Heart left ventricle (tissue), 16 donors: ENCODE measurements around the gene RND1. TPM values are rescaled to one million over a fixed set of nuclear protein-coding genes. Genes with fewer than 3 reads are reported as not detected.
"Not testable (repeated sequence)": the region's sequence is repeated elsewhere in the genome, so short reads cannot be mapped to it uniquely, and the experiment has no call there.

Source experiments
- ATAC-seq, 4 donors: fragments of 200-7000 bp; cut with Tn5 transposase; one replicate each; pipeline ENCODE4 v1.9.1; 2020 to 2022; ENCODE audit warnings: moderate library complexity in 4 of 4, mild to moderate bottlenecking in 3 of 4, moderate number of reproducible peaks in 1 of 4
- DNase-seq, 5 donors: peaks; one replicate each; pipeline ENCODE4 v3.0.0-alpha.2; 2020
- H3K27ac ChIP-seq, 12 donors: fragments of 200-600 bp; sonication (generic) in 4 of 12; one replicate each; pipeline versions ENCODE4 v1.5.0 to v1.8.0; 2016 to 2022; ENCODE audit warnings: mild to moderate bottlenecking in 2 of 12
- H3K27me3 ChIP-seq, 9 donors: fragments of 200-600 bp; sonication (generic) in 2 of 9; one replicate each; pipeline versions ENCODE4 v1.5.1 to v1.8.0; 2016 to 2022; ENCODE audit warnings: mild to moderate bottlenecking in 3 of 9
- H3K36me3 ChIP-seq, 9 donors: fragments of 200-600 bp; sonication (generic) in 2 of 9; one replicate each; pipeline versions ENCODE4 v1.5.0 to v1.8.0; 2018 to 2022; ENCODE audit warnings: mild to moderate bottlenecking in 2 of 9
- H3K4me1 ChIP-seq, 12 donors: fragments of 200-600 bp; sonication (generic) in 4 of 12; one replicate each; pipeline versions ENCODE4 v1.5.0 to v1.8.0; 2016 to 2022; ENCODE audit warnings: mild to moderate bottlenecking in 3 of 12
- H3K4me3 ChIP-seq, 12 donors: fragments of 200-600 bp; sonication (generic) in 4 of 12; one replicate each; pipeline versions ENCODE4 v1.5.0 to v1.8.0; 2017 to 2022; ENCODE audit warnings: mild to moderate bottlenecking in 9 of 12, moderate library complexity in 4 of 12
- H3K9me3 ChIP-seq, 12 donors: fragments of 200-600 bp; sonication (generic) in 4 of 12; one replicate each; pipeline versions ENCODE4 v1.5.0 to v1.8.0; 2016 to 2022; ENCODE audit warnings: mild to moderate bottlenecking in 1 of 12
- POLR2A ChIP-seq, 2 donors: fragments of 450-650 bp; IDR thresholded peaks; one replicate each; pipeline ENCODE4 v1.6.1; 2017; ENCODE audit warnings: antibody characterized with exemption in 2 of 2, mild to moderate bottlenecking in 2 of 2, moderate library complexity in 2 of 2
- WGBS, 4 donors: extraction: QIAGEN DNeasy Blood & Tissue Kit in 2 of 4; methylation state at CpG; one replicate each; pipeline versions ENCODE4 v1.1.5 to v1.1.7; 2013 to 2018; 5-methylcytosine and 5-hydroxymethylcytosine counted together
- intact Hi-C, 10 donors: fragments of 100-400 bp; cut with DNase I; formaldehyde crosslinking; loops; one replicate each; pipeline versions ENCODE4 v1.11.1 to v1.14.2; 2022
- polyA plus RNA-seq, 2 donors: library from polyadenylated mRNA; stranded (reverse); fragments of 200-250 nt; gene quantifications; one replicate each; pipeline ENCODE4 v1.2.3, GENCODE V29; 2013
- total RNA-seq, 9 donors: library from RNA; depleted of rRNA in 2 of 9; stranded (reverse); fragments of >200 nt in 2 of 9; fragmentation: NEBNext Ultra II Directional in 3 of 9; extraction: Animal tissue kit (Norgen Biotek cat#: 25700) in 3 of 9; gene quantifications; one replicate each; pipeline versions ENCODE4 v1.1.0 to v1.2.4, GENCODE V29; 2016 to 2023
- TF ChIP-seq, protein P1 (sequence below), 12 donors: fragments of 200-600 bp; sonication (generic) in 4 of 12; IDR thresholded peaks; one replicate each; pipeline versions ENCODE4 v1.5.0 to v1.8.0; 2018 to 2022; ENCODE audit warnings: antibody characterized with exemption in 12 of 12, mild to moderate bottlenecking in 5 of 12
- donor health status: ischemic (EF 13 %, LVEDD 7.1; RV severe dilation, severe dysfunction).
- donor health status: healthy with polysubstance abuse.
- donor health status: DM: no; HTN: yes; CAD: no.
- donor health status: DM: no; HTN: no; CAD: no.
- donor health status: ischemic (EF 25% LVEDD 6.9; RV normal size, moderate dysfunction).
- donor health status: ischemic (EF 25% LVEDD 5.7; RV mildly dilated, moderate dysfunction).
- donor health status: healthy.
- donor health status: DM: yes; HTN: yes; CAD: no.
- donor health status: ischemic (EF 35%, LVEDD 5.7; RV mildly dilated, moderate dysfunction).
- donor health status: nonischemic (EF 11% LVEDD 7.7; RV severe dilation, severe dysfunction).
- donor health status: DM: yes; HTN: yes; CAD: no.
- donor health status: PGD.
- donor health status: ischemic (EF 29% LVEDD 5.4; RV normal size, mild dysfunction).
- donor health status: nonischemic (EF 23%, LVEDD 6.1; RV moderate dilation, normal function).

Gene RND1
- total and polyA plus RNA-seq, 11 donors, result 0.35 to 1.5 (median 0.60) TPM; not detected in 2

GRCh38 chr12:48880647-48881046 is 15.0 kb upstream of the RND1 start:
- WGBS, 4 donors, result 80 to 85% (median 81%) methylated on average over 9 of the region's 9 CpGs
- Histone ChIP-seq H3K36me3 (no peaks in the 10 kb centered on the region), H3K4me1 (peaks cover 0 to 21% (median 13%) of the 10 kb centered on the region in 12 donors), H3K27me3 (peaks cover 0 to 19% (median 0%) of the 10 kb centered on the region in 9 donors), H3K4me3 (no peak overlapping the region), H3K27ac (no peak overlapping the region), H3K9me3 (no peaks in the 10 kb centered on the region)
- intact Hi-C loops, result no loop called here
- TF ChIP-seq, protein P1, sequence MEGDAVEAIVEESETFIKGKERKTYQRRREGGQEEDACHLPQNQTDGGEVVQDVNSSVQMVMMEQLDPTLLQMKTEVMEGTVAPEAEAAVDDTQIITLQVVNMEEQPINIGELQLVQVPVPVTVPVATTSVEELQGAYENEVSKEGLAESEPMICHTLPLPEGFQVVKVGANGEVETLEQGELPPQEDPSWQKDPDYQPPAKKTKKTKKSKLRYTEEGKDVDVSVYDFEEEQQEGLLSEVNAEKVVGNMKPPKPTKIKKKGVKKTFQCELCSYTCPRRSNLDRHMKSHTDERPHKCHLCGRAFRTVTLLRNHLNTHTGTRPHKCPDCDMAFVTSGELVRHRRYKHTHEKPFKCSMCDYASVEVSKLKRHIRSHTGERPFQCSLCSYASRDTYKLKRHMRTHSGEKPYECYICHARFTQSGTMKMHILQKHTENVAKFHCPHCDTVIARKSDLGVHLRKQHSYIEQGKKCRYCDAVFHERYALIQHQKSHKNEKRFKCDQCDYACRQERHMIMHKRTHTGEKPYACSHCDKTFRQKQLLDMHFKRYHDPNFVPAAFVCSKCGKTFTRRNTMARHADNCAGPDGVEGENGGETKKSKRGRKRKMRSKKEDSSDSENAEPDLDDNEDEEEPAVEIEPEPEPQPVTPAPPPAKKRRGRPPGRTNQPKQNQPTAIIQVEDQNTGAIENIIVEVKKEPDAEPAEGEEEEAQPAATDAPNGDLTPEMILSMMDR (IDR thresholded peaks at IDR 0.05), result no peak
- no peak for TF ChIP-seq POLR2A (IDR thresholded peaks at IDR 0.05)
- DNase-seq (no peak), ATAC-seq (no peak)

DNA sequence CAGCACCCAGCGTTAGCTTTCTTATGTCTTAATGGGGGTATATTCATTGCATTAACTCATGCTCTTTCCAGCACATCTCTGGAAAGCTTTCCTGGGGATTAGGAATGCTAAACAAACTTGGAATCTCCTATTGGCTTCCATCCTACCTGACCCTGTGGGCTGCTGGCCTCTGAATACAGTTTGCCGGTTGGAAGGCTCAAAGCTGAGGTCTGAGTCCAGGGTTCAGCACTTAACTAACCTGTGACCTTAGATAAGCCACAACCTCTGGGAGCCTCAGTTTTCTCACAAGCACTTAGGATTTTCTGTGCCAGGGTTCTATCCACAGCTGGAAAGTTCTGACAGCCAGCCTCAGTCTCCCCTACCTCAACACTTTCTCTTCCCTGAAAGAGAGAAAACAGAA is 12.9 kb upstream of the RND1 start:
- Histone ChIP-seq H3K36me3 (no peaks in the 10 kb centered on the region), H3K27ac (no peak overlapping the region), H3K4me1 (peaks cover 0 to 21% (median 13%) of the 10 kb centered on the region in 12 donors), H3K4me3 (no peak overlapping the region), H3K9me3 (no peaks in the 10 kb centered on the region), H3K27me3 (peaks cover 0 to 19% (median 0%) of the 10 kb centered on the region in 9 donors)
- intact Hi-C loops, result no loop called here
- DNase-seq (no peak), ATAC-seq (no peak)
- 84 to 97% (median 93%) methylated on average over 2 of the region's 2 CpGs for WGBS, 4 donors
- TF ChIP-seq, protein P1 (IDR thresholded peaks at IDR 0.05), result no peak
- no peak for TF ChIP-seq POLR2A (IDR thresholded peaks at IDR 0.05)

- Histone ChIP-seq H3K27me3 (peaks cover 0 to 7% (median 0%) of the 10 kb centered on the region in 9 donors), H3K9me3 (no peaks in the 10 kb centered on the region), H3K4me1 (peaks cover 0 to under 1% (median 0%) of the 10 kb centered on the region in 12 donors), H3K4me3 (no peak overlapping the region), H3K36me3 (no peaks in the 10 kb centered on the region), H3K27ac (no peak overlapping the region)
- WGBS, 4 donors, result 61 to 83% (median 68%) methylated on average over 4 of the region's 4 CpGs
- ATAC-seq (no peak), DNase-seq (no peak)
- intact Hi-C loops, result no loop called here
- TF ChIP-seq, protein P1 (IDR thresholded peaks at IDR 0.05), result no peak
- no peak for TF ChIP-seq POLR2A (IDR thresholded peaks at IDR 0.05)
Observed at GRCh38 chr12:48875944-48876515, 10.4 kb upstream of the RND1 start.

DNA sequence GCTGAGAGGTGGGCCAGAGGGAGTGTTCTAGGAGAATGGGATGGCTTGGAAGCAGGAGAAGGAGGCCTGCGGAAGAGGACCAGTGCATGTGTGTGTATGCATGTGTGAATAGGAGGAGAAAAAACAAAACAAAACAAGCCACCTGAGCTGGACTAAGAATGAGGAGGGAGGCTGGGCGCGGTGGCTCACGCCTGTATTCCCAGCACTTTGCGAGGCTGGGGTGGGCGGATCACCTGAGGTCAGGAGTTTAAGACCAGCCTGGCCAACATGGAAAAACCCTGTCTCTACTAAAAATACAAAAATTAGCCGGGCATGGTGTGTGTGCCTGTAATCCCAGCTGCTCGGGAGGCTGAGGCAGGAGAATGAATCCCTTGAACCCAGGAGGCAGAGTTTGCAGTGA is 7.9 kb upstream of the RND1 start:
- ATAC-seq, intact Hi-C loops: not testable (repeated sequence)
- WGBS, 4 donors, result 91 to 94% (median 91%) methylated on average over 8 of the region's 8 CpGs

DNA sequence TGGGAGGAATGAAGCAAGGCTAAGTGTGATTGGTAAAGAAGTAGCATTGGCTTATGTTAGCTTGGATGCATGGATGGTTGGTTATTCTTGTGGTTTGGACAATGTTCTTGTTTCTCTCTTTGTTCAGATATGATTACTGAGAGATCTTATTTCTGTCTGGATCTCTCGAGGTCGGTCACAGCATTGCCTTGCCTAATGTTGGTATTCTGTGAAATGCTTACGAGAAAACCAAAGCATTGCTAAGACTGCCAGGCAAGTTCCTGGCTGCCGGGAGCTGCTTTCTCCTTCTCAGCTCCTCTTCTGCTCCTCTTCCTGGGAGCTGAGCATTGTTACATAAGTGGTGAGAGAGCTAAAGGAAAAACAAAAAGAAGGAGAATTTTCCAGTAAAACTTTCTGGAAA is 7.4 kb upstream of the RND1 start:
- H3K9me3 ChIP-seq, result no peaks in the 10 kb centered on the region
- ATAC-seq, result no peak
- H3K4me3 ChIP-seq, result no peak overlapping the region
- H3K4me1 ChIP-seq, result no peaks in the 10 kb centered on the region
- no peak for DNase-seq
- H3K36me3 ChIP-seq, result no peaks in the 10 kb centered on the region
- WGBS, 4 donors, result 86 to 90% (median 88%) methylated on average over 4 of the region's 4 CpGs
- H3K27ac ChIP-seq, result no peak overlapping the region
- intact Hi-C loops, result no loop called here
- H3K27me3 ChIP-seq, result no peaks in the 10 kb centered on the region
- TF ChIP-seq POLR2A (IDR thresholded peaks at IDR 0.05), result no peak
- TF ChIP-seq, protein P1 (IDR thresholded peaks at IDR 0.05), result no peak

More for the DNA sequence above, 7.9 kb upstream of the RND1 start:
- not testable (repeated sequence) for H3K9me3 ChIP-seq, H3K4me3 ChIP-seq, H3K27me3 ChIP-seq, DNase-seq, H3K27ac ChIP-seq, H3K36me3 ChIP-seq, H3K4me1 ChIP-seq
